Sigmoid colon (tissue), 7 donors: Measurements from ENCODE around the gene NOC2L. TPM values are rescaled to one million over a fixed set of nuclear protein-coding genes. Genes with fewer than 3 reads are reported as not detected.
A peak's percentile ranks its signal among the peaks of the same experiment; 100 is the strongest.

ENCODE experiments used
- DNase-seq: peaks from one replicate; pipeline ENCODE4 v3.0.0-alpha.2; 2019
- H3K27ac ChIP-seq, 4 donors: fragments of 200-600 bp; sonication (generic); one replicate each; pipeline ENCODE4 v1.5.1; 2016 to 2019; ENCODE audit warnings: mild to moderate bottlenecking in 1 of 4
- H3K27me3 ChIP-seq, 3 donors: fragments of 200-600 bp; sonication (generic); one replicate each; pipeline ENCODE4 v1.5.1; 2019; ENCODE audit warnings: mild to moderate bottlenecking in 1 of 3
- H3K36me3 ChIP-seq, 4 donors: fragments of 200-600 bp; sonication (generic); one replicate each; pipeline ENCODE4 v1.5.1; 2016 to 2019
- H3K4me1 ChIP-seq, 4 donors: fragments of 200-600 bp; sonication (generic); one replicate each; pipeline ENCODE4 v1.5.1; 2017 to 2019
- H3K4me3 ChIP-seq, 4 donors: fragments of 200-600 bp; sonication (generic); one replicate each; pipeline ENCODE4 v1.5.1; 2017 to 2019; ENCODE audit warnings: mild to moderate bottlenecking in 2 of 4, moderate library complexity in 1 of 4
- H3K9me3 ChIP-seq, 4 donors: fragments of 200-600 bp in 3 of 4; sonication (generic) in 3 of 4; one replicate each; pipeline versions ENCODE4 v1.5.1 to v1.6.1; 2013 to 2019
- EP300 ChIP-seq, 4 donors: sonication (generic); formaldehyde crosslinking; IDR thresholded peaks; one replicate each; pipeline ENCODE4 v1.6.1; 2017; ENCODE audit warnings: antibody characterized with exemption in 4 of 4
- POLR2A ChIP-seq, 2 donors: fragments of 450-650 bp; IDR thresholded peaks; one replicate each; pipeline ENCODE4 v1.6.1; 2016; ENCODE audit warnings: antibody characterized with exemption in 2 of 2, mild to moderate bottlenecking in 2 of 2, moderate library complexity in 2 of 2
- POLR2AphosphoS5 ChIP-seq, 4 donors: sonication (generic); formaldehyde crosslinking; IDR thresholded peaks; one replicate each; pipeline ENCODE4 v1.6.1; 2017; ENCODE audit warnings: antibody characterized with exemption in 4 of 4
- WGBS, 2 donors: extraction: QIAGEN DNeasy Blood & Tissue Kit; methylation state at CpG; one replicate each; pipeline ENCODE4 v1.1.7; 2013; 5-methylcytosine and 5-hydroxymethylcytosine counted together
- intact Hi-C: fragments of 100-400 bp; cut with DNase I; formaldehyde crosslinking; loops from one replicate; pipeline ENCODE4 v1.15.1; 2023
- polyA plus RNA-seq, 3 donors: library from polyadenylated mRNA; stranded (reverse); fragments of 200-250 nt; gene quantifications; one replicate each; pipeline ENCODE4 v1.2.3, GENCODE V29; 2013
- total RNA-seq, 4 donors: library from RNA; depleted of rRNA; stranded (reverse); fragments of >200 nt; gene quantifications; one replicate each; pipeline ENCODE4 v1.1.0, GENCODE V29; 2016
- TF ChIP-seq, protein P1 (sequence below), 4 experiments: fragments of 450-650 bp in 3 of 4; fragments of 200-600 bp in 1 of 4; IDR thresholded peaks; one replicate each; pipeline ENCODE4 v1.5.1; 2016 to 2019; ENCODE audit warnings: antibody characterized with exemption in 4 of 4, mild to moderate bottlenecking in 3 of 4, moderate library complexity in 2 of 4
- donor health status: healthy with polysubstance abuse.
- donor health status: Bipolar disorder and iron deficiency.
- donor health status: healthy.

NOC2L gene
- total and polyA plus RNA-seq, 7 donors: 25.4 to 81.6 (median 27.1) TPM

- H3K4me1 ChIP-seq: peaks cover 2 to 54% (median 46%) of the 10 kb centered on the region in 4 donors
- intact Hi-C loops: loop anchor here (2.0 kb wide), 1 partner anchor 19 kb away; no protein-coding TSS in a partner anchor
- WGBS, 2 donors: 1 to 4% methylated on average over 72 of the region's 72 CpGs
- DNase-seq: peak; percentile 91
- H3K9me3 ChIP-seq: no peaks in the 10 kb centered on the region
- no peaks in the 10 kb centered on the region for H3K36me3 ChIP-seq
- peak within 1 kb of the TSS; percentile 12 to 58 (median 52) for H3K4me3 ChIP-seq
- H3K27me3 ChIP-seq: peaks cover 26 to 89% (median 50%) of the 10 kb centered on the region in 3 donors
- H3K27ac ChIP-seq: peak within 1 kb of the TSS; percentile 12 to 48 (median 40)
- TF ChIP-seq POLR2A (IDR thresholded peaks at IDR 0.05): no peak
- TF ChIP-seq EP300 (IDR thresholded peaks at IDR 0.05): no peak
- no peak for TF ChIP-seq POLR2AphosphoS5 (IDR thresholded peaks at IDR 0.05)
- TF ChIP-seq, protein P1, sequence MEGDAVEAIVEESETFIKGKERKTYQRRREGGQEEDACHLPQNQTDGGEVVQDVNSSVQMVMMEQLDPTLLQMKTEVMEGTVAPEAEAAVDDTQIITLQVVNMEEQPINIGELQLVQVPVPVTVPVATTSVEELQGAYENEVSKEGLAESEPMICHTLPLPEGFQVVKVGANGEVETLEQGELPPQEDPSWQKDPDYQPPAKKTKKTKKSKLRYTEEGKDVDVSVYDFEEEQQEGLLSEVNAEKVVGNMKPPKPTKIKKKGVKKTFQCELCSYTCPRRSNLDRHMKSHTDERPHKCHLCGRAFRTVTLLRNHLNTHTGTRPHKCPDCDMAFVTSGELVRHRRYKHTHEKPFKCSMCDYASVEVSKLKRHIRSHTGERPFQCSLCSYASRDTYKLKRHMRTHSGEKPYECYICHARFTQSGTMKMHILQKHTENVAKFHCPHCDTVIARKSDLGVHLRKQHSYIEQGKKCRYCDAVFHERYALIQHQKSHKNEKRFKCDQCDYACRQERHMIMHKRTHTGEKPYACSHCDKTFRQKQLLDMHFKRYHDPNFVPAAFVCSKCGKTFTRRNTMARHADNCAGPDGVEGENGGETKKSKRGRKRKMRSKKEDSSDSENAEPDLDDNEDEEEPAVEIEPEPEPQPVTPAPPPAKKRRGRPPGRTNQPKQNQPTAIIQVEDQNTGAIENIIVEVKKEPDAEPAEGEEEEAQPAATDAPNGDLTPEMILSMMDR (IDR thresholded peaks at IDR 0.05): no peak
These were observed 35.7 kb downstream of the NOC2L start, which contains the start of gene SAMD11 for GRCh38 chr1:923131-923990. TSS of gene SAMD11 (plus strand) at chr1:923923. CDS start at chr1:924432, 509 bp downstream.

DNA sequence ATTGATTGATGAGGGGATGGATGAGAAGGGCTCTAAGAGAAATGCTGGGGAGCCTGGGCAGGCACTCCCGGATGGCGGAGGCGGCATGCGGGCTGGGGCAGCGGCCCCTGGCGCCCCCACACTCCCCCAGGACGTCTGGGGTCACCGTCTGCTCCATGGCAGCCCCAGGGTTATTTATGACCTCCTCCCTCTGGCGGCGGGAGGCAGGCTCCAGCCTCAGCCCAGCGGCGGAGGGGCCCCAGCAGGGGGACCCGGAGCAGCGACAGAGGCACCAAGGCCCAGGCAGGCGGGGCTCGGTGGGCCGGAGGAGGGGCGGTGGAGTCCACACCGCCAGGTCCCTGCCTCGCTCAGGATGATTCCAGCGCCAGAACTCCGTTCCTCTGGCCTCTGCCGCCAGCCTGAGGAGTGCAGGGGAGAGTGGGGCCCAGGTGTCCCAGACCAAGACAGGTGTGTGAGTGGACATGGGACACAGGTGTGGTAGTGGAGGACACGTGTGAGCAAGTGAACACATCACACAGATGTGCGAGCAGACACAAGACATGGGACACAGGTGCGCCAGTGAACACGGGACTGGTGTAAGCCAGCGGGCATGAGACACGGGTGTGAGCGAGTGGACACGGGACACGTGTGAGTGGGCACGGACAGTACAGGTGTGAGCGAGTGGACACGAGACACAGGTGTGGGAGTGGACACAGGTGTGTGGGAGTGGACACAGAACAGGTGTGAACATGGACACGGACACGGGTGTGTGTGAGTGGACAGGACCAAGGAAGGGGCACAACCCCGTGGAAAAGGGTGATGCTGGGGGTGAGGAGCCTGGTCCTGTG lies 37.8 kb downstream of the NOC2L start:
- Histone ChIP-seq H3K4me1 (peaks cover 2 to 68% (median 58%) of the 10 kb centered on the region in 4 donors), H3K9me3 (no peaks in the 10 kb centered on the region), H3K27ac (no peak overlapping the region), H3K36me3 (no peaks in the 10 kb centered on the region), H3K4me3 (peak overlapping the region in 1 of 4 donors; percentile 7), H3K27me3 (peaks cover 16 to 84% (median 33%) of the 10 kb centered on the region in 3 donors)
- TF ChIP-seq, protein P1 (IDR thresholded peaks at IDR 0.05): peak; percentile 29 to 64 (median 46)
- TF ChIP-seq POLR2AphosphoS5 (IDR thresholded peaks at IDR 0.05): no peak
- no peak for TF ChIP-seq EP300 (IDR thresholded peaks at IDR 0.05)
- TF ChIP-seq POLR2A (IDR thresholded peaks at IDR 0.05): no peak
- 8 to 28% methylated on average over 38 of the region's 38 CpGs for WGBS, 2 donors
- intact Hi-C loops: no loop called here
- no peak for DNase-seq

- no peak for DNase-seq
- H3K9me3 ChIP-seq: no peaks in the 10 kb centered on the region
- intact Hi-C loops: no loop called here
- WGBS, 2 donors: 2 to 11% methylated on average over 13 of the region's 13 CpGs
- H3K36me3 ChIP-seq: no peaks in the 10 kb centered on the region
- no peak for TF ChIP-seq POLR2A (IDR thresholded peaks at IDR 0.05)
- TF ChIP-seq POLR2AphosphoS5 (IDR thresholded peaks at IDR 0.05): no peak
- no peak for TF ChIP-seq EP300 (IDR thresholded peaks at IDR 0.05)
- TF ChIP-seq, protein P1 (IDR thresholded peaks at IDR 0.05): no peak
- H3K4me1 ChIP-seq: peaks cover 2 to 64% (median 55%) of the 10 kb centered on the region in 4 donors
- peak overlapping the region in 1 of 4 donors; percentile 7 for H3K4me3 ChIP-seq
- peaks cover 9 to 78% (median 30%) of the 10 kb centered on the region in 3 donors for H3K27me3 ChIP-seq
- no peak overlapping the region for H3K27ac ChIP-seq
These were observed 38.5 kb downstream of the NOC2L start for GRCh38 chr1:920521-920920.

GRCh38 chr1:920010-920409 lies 39.0 kb downstream of the NOC2L start:
- H3K9me3 ChIP-seq: no peaks in the 10 kb centered on the region
- WGBS, 2 donors: 12 to 61% methylated on average over 23 of the region's 23 CpGs
- no peak overlapping the region for H3K27ac ChIP-seq
- intact Hi-C loops: no loop called here
- peaks cover 2 to 59% (median 50%) of the 10 kb centered on the region in 4 donors for H3K4me1 ChIP-seq
- peaks cover 5 to 73% (median 27%) of the 10 kb centered on the region in 3 donors for H3K27me3 ChIP-seq
- no peaks in the 10 kb centered on the region for H3K36me3 ChIP-seq
- H3K4me3 ChIP-seq: no peak overlapping the region
- no peak for TF ChIP-seq POLR2AphosphoS5 (IDR thresholded peaks at IDR 0.05)
- no peak for TF ChIP-seq EP300 (IDR thresholded peaks at IDR 0.05)
- TF ChIP-seq POLR2A (IDR thresholded peaks at IDR 0.05): no peak
- TF ChIP-seq, protein P1 (IDR thresholded peaks at IDR 0.05): no peak
- DNase-seq: no peak
